Peyer's patch (tissue), 4 donors: Measurements from ENCODE around the gene RIF1. TPM values are rescaled to one million over a fixed set of nuclear protein-coding genes. Genes with fewer than 3 reads are reported as not detected.

Source experiments
- DNase-seq, 3 donors: peaks; one replicate each; pipeline ENCODE4 v3.0.0-alpha.2; 2017 to 2019
- H3K27ac ChIP-seq, 4 donors: fragments of 200-600 bp; sonication (generic); one replicate each; pipeline ENCODE4 v1.5.1; 2016 to 2019
- H3K27me3 ChIP-seq, 2 donors: fragments of 200-600 bp; sonication (generic); one replicate each; pipeline ENCODE4 v1.5.1; 2019
- H3K36me3 ChIP-seq, 3 donors: fragments of 200-600 bp; sonication (generic); one replicate each; pipeline ENCODE4 v1.5.1; 2016 to 2019
- H3K4me1 ChIP-seq, 4 donors: fragments of 200-600 bp; sonication (generic); one replicate each; pipeline ENCODE4 v1.5.1; 2016 to 2019
- H3K4me3 ChIP-seq, 4 donors: fragments of 200-600 bp; sonication (generic); 1 replicate in 3 of 4; 2 replicates in 1 of 4; pipeline ENCODE4 v1.5.1; 2016 to 2019; ENCODE audit warnings: mild to moderate bottlenecking in 1 of 4
- H3K9me3 ChIP-seq, 4 donors: fragments of 200-600 bp; sonication (generic); one replicate each; pipeline ENCODE4 v1.5.1; 2016 to 2019; ENCODE audit warnings: mild to moderate bottlenecking in 1 of 4
- POLR2A ChIP-seq, 2 donors: fragments of 450-650 bp; IDR thresholded peaks; one replicate each; pipeline ENCODE4 v1.5.1; 2017; ENCODE audit warnings: antibody characterized with exemption in 2 of 2, mild to moderate bottlenecking in 2 of 2, moderate library complexity in 2 of 2
- total RNA-seq, 4 donors: library from RNA; depleted of rRNA; stranded (reverse); fragments of >200 nt; gene quantifications; one replicate each; pipeline ENCODE4 v1.1.0, GENCODE V29; 2016
- TF ChIP-seq, protein P1 (sequence below), 6 experiments: fragments of 450-650 bp in 4 of 6; fragments of 200-600 bp in 2 of 6; sonication (generic) in 1 of 6; IDR thresholded peaks; one replicate each; pipeline ENCODE4 v1.5.1; 2017 to 2019; ENCODE audit warnings: antibody characterized with exemption in 6 of 6, mild to moderate bottlenecking in 3 of 6, moderate library complexity in 1 of 6

Gene RIF1
- total RNA-seq, 4 donors from 2014 or later = 20.0 to 51.2 (median 25.4) TPM

DNA sequence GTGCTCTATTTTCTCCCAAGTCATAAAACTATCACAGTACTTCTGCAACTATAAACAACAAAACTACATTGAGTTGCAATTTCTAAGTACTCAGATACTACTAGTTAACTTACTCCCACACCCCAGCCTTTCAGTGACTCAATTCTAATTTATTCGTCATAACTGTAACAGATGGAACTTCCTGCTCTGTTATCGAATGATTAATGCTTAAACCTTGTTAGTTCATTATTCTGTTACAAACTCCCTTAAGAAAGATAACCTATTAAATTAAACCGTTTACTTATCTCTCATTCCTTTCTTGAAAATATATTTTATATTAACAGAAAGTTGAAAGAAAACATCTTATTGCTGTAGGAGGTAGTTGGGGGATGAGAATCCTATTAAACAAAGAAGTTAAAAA lies 35.3 kb upstream of the RIF1 start:
- H3K9me3 ChIP-seq = no peaks in the 10 kb centered on the region
- no peaks in the 10 kb centered on the region for H3K36me3 ChIP-seq
- DNase-seq = no peak
- H3K27me3 ChIP-seq = no peaks in the 10 kb centered on the region
- H3K4me3 ChIP-seq = no peak overlapping the region
- no peak for TF ChIP-seq POLR2A (IDR thresholded peaks at IDR 0.05)
- TF ChIP-seq, protein P1, sequence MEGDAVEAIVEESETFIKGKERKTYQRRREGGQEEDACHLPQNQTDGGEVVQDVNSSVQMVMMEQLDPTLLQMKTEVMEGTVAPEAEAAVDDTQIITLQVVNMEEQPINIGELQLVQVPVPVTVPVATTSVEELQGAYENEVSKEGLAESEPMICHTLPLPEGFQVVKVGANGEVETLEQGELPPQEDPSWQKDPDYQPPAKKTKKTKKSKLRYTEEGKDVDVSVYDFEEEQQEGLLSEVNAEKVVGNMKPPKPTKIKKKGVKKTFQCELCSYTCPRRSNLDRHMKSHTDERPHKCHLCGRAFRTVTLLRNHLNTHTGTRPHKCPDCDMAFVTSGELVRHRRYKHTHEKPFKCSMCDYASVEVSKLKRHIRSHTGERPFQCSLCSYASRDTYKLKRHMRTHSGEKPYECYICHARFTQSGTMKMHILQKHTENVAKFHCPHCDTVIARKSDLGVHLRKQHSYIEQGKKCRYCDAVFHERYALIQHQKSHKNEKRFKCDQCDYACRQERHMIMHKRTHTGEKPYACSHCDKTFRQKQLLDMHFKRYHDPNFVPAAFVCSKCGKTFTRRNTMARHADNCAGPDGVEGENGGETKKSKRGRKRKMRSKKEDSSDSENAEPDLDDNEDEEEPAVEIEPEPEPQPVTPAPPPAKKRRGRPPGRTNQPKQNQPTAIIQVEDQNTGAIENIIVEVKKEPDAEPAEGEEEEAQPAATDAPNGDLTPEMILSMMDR (IDR thresholded peaks at IDR 0.05) = no peak
- no peaks in the 10 kb centered on the region for H3K4me1 ChIP-seq
- no peak overlapping the region for H3K27ac ChIP-seq

DNA sequence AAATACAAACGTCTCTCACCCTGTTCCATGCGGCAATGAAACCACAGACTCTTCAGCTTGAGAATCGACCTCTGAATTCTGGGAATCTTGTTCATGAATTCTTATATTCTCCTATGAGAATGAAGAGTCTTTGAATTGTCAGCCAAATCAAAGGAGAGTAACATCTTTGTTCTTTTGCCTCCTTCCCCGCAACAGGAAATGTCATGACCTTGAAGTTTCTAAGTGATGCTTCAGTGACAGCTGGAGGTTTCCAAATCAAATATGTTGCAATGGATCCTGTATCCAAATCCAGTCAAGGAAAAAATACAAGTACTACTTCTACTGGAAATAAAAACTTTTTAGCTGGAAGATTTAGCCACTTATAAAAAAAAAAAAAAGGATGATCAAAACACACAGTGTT lies 30.5 kb upstream of the RIF1 start:
- Histone ChIP-seq H3K27me3 (no peaks in the 10 kb centered on the region), H3K4me3 (no peak overlapping the region), H3K4me1 (no peaks in the 10 kb centered on the region), H3K36me3 (no peaks in the 10 kb centered on the region), H3K9me3 (no peaks in the 10 kb centered on the region), H3K27ac (no peak overlapping the region)
- no peak for DNase-seq
- TF ChIP-seq POLR2A (IDR thresholded peaks at IDR 0.05) = no peak
- TF ChIP-seq, protein P1 (IDR thresholded peaks at IDR 0.05) = no peak

DNA sequence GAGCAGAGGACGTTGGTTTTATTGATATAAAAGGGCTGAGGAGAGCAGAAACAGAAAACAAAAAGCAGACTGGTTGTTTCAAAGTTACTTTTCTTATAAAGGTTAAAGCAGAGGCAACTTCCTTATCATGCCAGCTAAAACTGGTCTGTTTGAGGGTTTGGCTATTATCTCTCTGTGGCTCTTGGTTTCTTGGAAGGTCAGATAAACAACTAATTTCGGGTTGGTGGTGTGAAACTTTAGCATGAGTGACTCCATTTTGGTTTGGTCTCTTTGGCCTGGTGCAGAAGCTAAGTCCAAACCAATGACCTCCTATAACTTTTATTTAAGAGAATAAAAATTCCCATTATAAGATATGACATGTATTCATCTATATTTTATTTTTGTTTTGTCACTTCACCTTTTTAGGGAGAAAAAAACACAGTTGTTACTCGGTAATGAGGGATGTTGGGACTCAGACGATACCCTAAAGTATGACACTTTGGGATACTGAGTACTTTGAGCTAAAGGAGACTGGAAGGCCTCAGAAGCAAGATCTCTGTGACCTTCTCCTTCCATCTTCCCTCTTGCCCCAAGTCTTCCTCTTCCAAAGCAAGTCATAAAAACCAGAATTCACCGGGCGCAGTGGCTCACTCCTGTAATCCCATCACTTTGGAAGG lies 29.0 kb upstream of the RIF1 start:
- no peak for DNase-seq
- Histone ChIP-seq H3K27me3 (no peaks in the 10 kb centered on the region), H3K27ac (no peak overlapping the region), H3K4me3 (no peak overlapping the region), H3K4me1 (no peaks in the 10 kb centered on the region), H3K9me3 (no peaks in the 10 kb centered on the region), H3K36me3 (no peaks in the 10 kb centered on the region)
- TF ChIP-seq POLR2A (IDR thresholded peaks at IDR 0.05) = no peak
- TF ChIP-seq, protein P1 (IDR thresholded peaks at IDR 0.05) = no peak

DNA sequence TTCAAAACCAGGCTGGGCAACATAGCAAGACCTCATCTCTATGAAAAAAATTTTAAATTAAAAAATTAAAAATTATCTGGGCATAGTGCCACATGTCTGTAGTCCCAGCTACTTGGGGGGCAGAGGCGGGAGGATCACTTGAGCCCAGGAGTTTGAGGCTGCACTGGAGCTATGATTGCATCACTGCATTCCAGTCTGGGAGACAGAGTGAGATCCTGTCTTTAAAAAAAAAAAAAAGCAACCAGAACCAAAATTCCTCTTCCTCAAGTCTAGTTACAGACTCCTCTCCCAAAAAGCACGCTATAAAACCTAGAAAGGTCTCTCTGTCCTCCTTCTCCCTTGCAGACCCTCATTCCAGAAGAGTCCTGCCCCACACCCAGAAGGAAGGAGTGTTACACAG lies 28.4 kb upstream of the RIF1 start:
- H3K9me3 ChIP-seq = no peaks in the 10 kb centered on the region
- no peaks in the 10 kb centered on the region for H3K27me3 ChIP-seq
- no peaks in the 10 kb centered on the region for H3K36me3 ChIP-seq
- TF ChIP-seq, protein P1 (IDR thresholded peaks at IDR 0.05) = no peak
- TF ChIP-seq POLR2A (IDR thresholded peaks at IDR 0.05) = no peak
- H3K4me1 ChIP-seq = no peaks in the 10 kb centered on the region
- no peak for DNase-seq
- H3K4me3 ChIP-seq = no peak overlapping the region
- no peak overlapping the region for H3K27ac ChIP-seq

DNA sequence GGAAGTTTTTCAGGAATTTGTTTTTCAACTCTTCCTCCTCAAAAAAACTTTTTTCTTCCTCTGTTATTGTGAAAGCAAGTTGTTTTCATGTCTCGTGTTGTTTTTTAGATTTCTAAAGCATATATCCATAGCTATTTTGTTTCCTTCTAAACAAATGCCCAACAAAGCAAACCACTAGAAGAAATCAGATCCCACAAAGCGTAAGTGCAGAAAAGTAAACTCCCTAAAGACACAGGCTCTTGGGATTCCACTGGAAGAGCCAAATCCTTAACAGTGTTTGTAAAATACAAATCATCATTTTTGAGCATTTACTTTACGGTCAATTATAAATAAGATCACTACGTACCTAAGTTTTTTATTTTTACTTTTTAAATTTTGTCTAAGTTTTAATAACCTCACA lies 21.7 kb upstream of the RIF1 start:
- Histone ChIP-seq H3K4me1 (no peaks in the 10 kb centered on the region), H3K36me3 (no peaks in the 10 kb centered on the region), H3K27ac (no peak overlapping the region), H3K9me3 (no peaks in the 10 kb centered on the region), H3K27me3 (no peaks in the 10 kb centered on the region), H3K4me3 (no peak overlapping the region)
- no peak for DNase-seq
- TF ChIP-seq, protein P1 (IDR thresholded peaks at IDR 0.05) = no peak
- TF ChIP-seq POLR2A (IDR thresholded peaks at IDR 0.05) = no peak

DNA sequence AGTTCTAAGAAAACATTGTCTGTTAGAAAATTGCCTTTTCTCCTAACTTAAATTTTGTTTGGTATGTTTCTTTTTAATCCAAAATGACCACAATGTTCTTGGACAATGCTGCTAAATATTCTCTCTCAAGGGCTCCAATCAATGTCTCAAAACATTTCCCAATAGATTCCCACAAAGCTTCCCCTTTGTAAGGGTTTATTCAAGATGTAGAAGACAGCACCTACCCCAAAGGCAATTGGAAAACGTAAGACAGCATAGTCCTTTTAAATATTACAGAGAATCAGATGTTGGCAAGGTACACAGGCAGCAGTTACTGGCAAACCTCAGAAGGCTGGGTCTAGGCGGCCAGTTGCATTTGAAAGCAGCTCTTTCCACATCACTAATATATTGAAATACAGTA lies 18.3 kb upstream of the RIF1 start:
- Histone ChIP-seq H3K27me3 (no peaks in the 10 kb centered on the region), H3K27ac (no peak overlapping the region), H3K4me3 (no peak overlapping the region), H3K36me3 (no peaks in the 10 kb centered on the region), H3K4me1 (no peaks in the 10 kb centered on the region), H3K9me3 (no peaks in the 10 kb centered on the region)
- DNase-seq = no peak
- TF ChIP-seq, protein P1 (IDR thresholded peaks at IDR 0.05) = no peak
- TF ChIP-seq POLR2A (IDR thresholded peaks at IDR 0.05) = no peak
